AML-193 (cell line): ENCODE data around the gene SRRM3.
"Not testable (repeated sequence)": the region's sequence is repeated elsewhere in the genome, so short reads cannot be mapped to it uniquely, and the experiment has no call there.

ENCODE experiments used
- DNase-seq, 2 experiments: peaks; one replicate each; lab custom pipeline; 2025; lab: John Stamatoyannopoulos, UW

SRRM3 gene

GRCh38 chr7:76230214-76230613 is 28.5 kb downstream of the SRRM3 start:
- no peak for DNase-seq

GRCh38 chr7:76231071-76231470 is 29.4 kb downstream of the SRRM3 start:
- DNase-seq, result no peak

- DNase-seq, result peak in 1 of 2 experiments; percentile 9
Observed at GRCh38 chr7:76231583-76231982, 29.9 kb downstream of the SRRM3 start.

DNA sequence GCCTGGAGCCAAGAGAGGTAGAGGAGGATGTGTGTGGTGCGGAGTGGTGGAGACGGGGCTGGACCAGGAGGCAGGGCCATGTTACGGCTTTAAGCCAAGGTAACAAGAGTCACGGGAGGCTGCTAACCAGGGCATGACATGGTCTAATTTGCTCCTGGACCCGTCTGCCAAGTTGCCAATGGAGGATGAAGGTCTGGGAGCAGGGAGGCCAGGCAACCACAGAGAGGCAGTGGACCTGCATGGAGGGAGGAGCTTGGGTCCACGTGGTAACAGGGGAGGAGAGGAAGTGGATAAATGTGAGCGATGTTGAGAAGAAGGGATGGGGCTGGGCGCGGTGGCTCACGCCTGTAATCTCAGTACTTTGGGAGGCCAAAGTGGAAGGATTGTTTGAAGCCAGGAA is 31.0 kb downstream of the SRRM3 start:
- DNase-seq, result no peak

DNA sequence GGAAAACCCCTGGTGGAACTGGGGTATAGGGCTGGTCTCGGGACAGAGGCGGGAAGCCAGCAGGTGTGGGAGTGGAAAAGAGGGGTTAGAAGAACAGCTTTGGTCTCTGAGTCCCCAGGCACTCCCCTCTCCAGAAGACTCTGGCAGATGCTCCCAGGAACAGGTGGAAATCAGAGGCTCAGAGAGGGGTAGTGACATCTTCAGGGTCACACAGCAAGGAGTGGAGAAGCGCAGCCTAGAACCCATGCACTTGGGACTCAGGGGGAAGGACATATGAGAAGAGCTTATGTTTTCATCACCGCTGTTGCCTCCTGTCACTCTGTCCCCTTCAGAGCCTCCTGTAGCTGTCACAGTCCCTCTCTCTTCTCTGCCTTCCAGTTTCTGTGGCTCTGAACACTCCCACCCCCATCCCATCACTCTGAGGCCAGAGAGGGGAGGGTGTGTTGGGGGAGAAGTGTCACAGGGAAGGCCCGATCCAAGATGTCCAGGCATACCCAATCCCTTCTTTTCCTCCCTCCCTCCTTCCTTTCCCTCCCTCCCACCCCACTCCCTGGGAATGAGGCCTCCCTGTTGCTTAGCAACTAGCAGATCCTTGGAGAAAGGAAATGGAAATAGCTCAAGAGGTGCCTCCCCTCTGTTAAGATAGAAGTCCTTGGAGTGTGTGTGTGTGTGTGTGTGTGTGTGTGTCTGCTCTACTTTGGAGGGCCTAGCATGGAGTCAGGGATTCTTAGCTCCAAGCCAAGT is 32.0 kb downstream of the SRRM3 start:
- DNase-seq, result no peak

DNA sequence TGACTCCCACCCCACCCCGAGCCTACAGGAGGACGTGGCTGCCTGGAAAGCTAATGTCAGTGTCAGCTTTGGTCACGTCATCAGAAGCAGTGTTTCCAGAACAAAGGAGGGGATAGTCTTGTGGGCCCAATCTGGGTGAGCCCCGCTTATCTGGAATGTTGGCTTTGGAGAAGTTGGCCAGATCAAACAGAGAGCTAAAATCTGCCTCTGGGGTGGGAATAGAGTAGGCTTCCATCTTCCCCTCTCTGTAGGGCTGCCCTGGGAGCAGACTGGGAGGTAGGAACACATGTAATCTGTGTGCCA is 32.5 kb downstream of the SRRM3 start:
- DNase-seq, result no peak

GRCh38 chr7:76234931-76235441 is 33.3 kb downstream of the SRRM3 start:
- DNase-seq, result no peak

- DNase-seq, result no peak
Observed at GRCh38 chr7:76236224-76236623, 34.5 kb downstream of the SRRM3 start.

- DNase-seq, result no peak
Observed at GRCh38 chr7:76238326-76238725, 36.6 kb downstream of the SRRM3 start.

DNA sequence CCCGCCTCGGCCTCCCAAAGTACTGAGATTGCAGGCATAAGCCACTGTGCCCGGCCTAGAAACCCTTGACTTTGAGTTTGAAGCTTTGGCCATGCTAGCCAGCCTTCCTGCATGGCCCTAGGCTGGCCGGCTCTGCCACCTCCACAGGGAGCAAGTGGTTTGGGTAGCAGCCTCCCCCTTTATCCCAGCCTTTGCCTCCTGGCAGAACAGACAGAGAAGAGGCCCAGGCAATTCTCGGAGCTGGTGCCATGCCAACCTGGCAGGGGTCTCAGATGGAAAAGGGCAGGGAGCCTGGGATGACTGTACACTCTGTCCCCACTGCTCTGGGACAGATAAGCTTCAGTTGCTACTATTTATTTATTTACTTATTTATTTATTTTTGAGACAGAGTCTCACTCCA is 39.4 kb downstream of the SRRM3 start:
- no peak for DNase-seq

DNA sequence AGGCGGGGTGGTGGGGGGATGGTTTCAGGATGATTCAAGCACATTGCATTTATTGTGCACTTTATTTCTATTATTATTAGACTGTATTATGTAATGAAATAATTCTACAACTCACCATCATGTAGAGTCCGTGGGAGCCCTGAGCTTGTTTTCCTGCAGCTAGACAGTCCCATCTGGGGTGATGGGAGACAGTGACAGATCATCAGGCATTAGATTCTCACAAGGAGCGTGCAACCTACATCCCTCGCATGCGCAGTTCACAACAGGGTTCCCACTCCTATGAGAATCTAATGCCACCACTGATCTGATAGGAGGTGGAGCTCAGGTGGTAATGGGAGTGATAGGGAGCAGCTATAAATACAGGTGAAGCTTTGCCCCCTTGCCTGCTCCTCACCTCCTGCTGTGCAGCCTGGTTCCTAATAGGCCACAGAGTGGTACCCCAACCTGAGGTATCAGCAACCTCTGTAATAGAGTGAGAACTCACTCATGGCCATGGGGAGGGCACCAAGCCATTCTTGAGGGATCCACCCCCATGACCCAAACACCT is 40.9 kb downstream of the SRRM3 start:
- not testable (repeated sequence) for DNase-seq

GRCh38 chr7:76244781-76245391 is 43.2 kb downstream of the SRRM3 start:
- no peak for DNase-seq

DNA sequence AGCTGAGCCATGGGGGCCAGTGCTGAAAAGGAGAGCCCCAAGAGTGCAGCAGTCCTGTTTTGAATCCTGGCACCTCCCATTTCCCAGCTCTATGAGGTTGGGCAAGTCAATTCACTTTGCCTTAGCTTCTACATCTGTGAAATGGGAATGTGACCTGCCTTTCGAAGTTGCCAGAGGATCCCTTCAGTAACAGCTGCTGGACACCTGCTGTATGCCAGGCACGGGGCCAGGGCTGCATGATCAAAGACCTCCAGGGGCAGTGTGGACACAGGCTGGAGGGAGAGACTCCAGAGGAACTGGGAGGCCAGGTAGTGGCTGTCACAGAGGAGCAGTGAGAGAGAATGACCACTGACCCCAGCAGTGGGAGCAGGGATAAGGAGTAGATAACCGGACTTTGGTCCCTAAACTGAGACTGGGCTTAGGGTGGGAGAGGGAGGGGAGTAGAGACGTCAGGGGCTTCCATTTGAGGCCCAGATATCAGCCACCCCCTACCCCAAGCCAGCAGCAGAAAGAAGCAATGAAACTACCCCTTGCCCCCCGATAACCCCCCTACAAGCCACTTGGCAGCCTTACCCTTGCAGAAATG is 45.2 kb downstream of the SRRM3 start:
- no peak for DNase-seq

DNA sequence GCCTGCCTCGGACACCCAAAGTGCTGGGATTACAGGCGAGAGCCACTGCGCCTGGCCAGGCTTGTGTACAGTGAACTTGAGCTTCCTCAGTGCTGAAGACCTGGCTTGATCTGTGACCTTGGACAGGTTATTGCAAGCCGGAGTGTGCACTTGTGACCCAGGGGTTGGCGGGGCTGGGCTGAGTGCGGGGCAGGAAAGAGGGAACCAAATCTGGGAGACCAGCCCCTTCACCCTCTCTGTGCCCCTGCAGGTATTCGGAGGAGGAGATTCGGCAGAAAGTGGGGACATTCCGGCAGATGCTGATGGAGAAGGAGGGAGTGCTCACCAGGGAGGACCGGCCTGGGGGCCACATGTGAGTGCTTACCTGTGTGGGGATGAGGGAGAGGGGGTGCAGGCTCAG is 46.2 kb downstream of the SRRM3 start:
- no peak for DNase-seq

- no peak for DNase-seq
Observed at GRCh38 chr7:76252021-76252420, 50.3 kb downstream of the SRRM3 start.

DNA sequence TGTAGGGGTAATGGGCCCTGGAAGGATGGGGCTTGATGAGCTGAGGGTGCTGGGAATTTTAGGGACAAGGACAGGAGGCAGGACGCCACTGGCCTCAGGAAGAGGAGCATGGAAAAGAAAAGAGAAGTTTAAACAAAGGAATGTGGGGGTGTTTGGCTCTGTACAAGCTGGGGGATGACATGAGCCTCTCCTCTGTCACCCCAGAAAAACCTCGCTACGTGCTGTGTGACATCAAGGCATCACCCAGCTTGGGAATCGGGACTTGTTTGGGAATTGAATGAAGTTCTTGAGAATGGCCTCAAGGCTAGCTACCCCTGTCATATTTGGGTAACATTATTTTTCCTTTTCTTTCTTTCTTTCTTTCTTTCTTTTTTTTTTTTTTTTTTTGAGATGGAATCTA is 53.1 kb downstream of the SRRM3 start:
- DNase-seq, result no peak

DNA sequence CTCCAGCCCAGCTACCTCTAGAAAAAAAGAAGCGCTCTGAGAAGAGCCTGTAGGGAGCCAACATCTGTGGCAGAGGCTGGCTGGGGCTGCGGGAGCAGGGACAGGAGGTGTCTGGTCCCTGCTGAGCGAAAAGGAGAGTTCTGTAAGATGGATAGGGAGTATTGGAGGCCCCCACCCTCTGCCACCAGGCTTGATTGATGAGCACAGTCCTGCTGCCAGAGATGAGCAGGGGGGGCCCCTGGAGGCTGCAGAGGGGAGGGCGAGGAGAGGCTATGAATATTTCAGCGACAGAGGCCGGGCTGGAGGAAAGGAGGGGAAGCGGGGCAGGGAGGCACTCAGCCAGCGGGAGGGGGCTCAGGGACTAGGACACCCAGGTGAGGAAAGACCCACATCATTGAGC is 56.3 kb downstream of the SRRM3 start:
- DNase-seq, result no peak

DNA sequence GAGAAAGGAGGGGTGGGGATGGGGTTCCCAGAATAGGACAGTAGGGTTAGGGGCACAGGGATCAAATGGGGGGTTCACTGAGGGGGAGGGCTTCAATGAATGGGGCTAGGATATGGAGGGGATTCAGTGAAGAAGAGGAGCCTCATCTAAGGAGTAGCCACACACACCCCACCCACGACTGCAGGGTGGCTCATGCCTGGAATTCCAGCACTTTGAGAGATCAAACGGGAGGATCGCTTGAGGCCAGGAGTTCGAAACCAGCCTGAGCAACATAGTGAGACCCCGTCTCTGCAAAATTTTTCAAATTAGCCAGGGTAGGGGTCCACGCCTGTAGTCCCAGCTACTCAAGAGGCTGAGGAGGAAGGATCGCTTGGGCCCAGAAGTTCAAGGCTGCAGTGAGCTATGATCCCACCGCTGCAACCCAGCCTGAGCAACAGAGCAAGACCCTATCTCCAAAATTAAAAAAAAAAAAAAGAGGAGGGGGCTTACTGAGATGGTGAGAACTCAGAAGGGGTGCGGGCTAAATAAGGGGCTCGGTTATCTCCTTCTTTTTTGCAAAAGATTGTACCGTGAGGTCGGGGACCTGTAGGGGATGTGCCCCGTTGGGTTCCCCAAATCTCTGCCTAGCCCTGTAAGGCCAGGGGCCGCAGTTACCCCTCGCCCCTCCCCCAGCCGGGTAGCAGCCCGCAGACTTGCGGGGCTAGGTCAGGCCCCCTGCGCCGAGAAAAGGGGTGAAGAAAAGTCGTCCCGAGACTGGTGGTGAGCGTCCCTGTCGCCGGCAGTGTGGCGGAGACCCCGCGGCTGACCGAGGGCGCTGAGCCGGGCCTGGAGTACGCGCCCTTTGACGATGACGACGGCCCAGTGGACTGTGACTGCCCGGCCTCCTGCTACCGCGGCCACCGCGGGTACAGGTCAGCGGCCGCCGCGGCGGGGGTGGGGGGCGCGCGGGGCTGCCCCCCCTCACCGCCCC is 57.7 kb downstream of the SRRM3 start:
- DNase-seq, result no peak

- DNase-seq, result no peak
Observed at GRCh38 chr7:76260171-76260703, 58.5 kb downstream of the SRRM3 start.

DNA sequence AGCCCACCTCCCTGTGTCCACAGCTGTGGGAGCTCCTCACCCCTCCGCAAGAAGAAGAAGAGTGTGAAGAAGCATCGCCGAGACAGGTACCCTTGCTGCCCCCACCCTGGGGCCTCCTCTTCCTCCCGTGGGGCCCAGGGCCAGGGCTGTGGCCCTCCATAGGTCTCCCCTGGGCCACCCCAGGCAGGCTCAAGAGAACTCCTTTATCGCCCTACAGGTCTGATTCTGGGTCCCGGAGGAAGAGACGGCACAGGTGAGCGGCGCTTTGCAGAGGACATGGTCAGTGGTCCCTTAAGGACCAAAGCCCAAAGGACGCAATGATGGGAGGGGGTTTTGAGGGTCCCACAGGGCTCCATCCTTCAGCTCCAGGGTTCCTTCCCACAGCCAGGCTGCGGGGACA is 59.6 kb downstream of the SRRM3 start:
- DNase-seq, result no peak

GRCh38 chr7:76261931-76262330 is 60.2 kb downstream of the SRRM3 start:
- DNase-seq, result no peak
